Measurements from ENCODE around the gene GAS6. TPM values are rescaled to one million over a fixed set of nuclear protein-coding genes. Genes with fewer than 3 reads are reported as not detected.
"Not testable (repeated sequence)": the region's sequence is repeated elsewhere in the genome, so short reads cannot be mapped to it uniquely, and the experiment has no call there.

GAS6 gene
- total RNA-seq, 1 donor from 2014 or later: 36.5 TPM

DNA sequence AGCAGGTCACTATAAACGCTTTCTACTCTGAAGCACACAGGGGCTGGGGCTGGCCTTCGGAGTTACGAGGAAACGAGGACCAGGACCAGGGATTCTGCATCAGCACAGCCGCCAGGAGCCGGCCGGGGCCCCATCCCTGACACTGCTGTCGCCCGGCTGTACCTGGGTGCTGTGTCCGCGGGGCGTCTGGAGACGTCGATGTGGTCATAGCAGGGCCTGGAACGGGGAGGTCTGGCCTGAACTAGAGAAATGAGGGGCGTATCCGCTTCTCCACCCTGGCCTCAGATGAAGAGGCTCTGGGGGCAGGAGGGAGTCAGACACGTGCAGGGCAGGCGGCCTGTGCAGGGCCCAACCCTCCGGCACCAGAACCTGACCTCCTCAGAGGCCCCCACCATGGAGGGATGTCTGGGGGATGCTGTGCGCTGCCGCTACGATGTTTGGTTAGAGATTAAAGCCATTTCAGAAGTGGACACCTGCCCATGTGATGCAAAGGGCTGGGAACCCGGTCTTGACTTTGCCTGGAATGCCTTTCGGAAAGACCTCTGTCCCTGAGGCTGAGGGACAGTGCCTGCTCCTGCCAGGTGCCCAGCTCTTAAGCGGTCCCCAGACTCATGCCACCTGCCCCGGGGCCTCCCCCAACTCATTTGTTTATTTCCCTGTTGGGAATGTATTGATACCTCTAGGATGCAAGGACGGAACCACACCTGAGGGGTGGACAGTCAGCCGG, 21.4 kb downstream of the GAS6 start:
- DNase-seq (ENCODE audit: low spot score): no peak

DNA sequence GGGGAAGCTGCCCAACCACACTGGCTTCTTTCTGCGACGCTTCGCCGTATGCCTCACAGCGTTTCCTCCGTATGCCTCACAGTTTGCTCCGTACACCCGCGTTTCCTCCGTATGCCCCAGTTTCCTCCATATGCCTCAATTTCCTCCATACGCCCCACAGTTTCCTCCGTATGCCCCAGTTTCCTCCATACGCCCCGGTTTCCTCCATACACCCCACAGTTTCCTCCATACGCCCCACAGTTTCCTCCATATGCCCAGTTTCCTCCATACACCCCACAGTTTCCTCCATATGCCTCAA, 22.6 kb downstream of the GAS6 start:
- DNase-seq (ENCODE audit: low spot score) (no peak), ATAC-seq (no peak)

More for the DNA sequence above, 21.4 kb downstream of the GAS6 start:
- no peak for ATAC-seq

DNA sequence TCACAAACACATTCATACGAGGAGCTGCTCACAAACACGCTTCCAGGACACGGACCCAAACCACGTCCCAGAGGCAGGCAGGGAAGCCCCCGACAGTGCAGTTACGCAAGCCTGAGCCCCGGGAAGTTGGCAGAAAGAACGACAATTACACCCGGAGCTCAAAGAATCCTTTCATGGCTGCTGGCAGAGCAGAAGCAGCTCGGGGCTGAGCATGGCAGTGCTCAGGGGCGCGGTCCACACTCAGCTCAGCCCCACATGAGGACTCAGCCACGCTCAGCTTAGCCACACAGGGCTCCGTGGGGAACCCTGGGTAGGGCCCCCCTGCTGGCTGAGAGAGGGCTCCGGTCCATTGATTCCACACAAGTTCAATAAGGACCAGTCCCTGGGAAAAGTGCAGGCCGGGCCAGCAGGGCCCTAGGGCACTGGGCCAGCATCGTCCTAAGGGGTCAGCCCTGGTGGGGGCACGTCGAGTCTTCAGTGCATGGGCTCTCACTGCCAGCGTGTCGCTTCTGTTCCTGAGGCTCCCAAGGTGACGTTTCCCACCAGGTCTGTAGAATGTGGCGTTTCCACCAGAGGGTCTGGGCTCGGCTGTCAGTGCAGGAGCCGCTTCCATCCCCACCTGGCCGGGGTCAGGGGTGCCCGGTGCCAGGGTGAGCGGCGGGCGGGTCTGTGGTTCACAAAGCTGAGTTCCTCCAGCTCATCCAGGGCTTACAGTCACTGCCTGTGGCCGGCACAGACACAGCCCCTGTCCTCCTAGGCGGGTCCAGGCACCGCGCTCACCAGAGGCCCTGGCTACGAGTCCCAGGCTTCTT, 23.1 kb downstream of the GAS6 start:
- ATAC-seq (no peak), DNase-seq (ENCODE audit: low spot score) (no peak)

DNA sequence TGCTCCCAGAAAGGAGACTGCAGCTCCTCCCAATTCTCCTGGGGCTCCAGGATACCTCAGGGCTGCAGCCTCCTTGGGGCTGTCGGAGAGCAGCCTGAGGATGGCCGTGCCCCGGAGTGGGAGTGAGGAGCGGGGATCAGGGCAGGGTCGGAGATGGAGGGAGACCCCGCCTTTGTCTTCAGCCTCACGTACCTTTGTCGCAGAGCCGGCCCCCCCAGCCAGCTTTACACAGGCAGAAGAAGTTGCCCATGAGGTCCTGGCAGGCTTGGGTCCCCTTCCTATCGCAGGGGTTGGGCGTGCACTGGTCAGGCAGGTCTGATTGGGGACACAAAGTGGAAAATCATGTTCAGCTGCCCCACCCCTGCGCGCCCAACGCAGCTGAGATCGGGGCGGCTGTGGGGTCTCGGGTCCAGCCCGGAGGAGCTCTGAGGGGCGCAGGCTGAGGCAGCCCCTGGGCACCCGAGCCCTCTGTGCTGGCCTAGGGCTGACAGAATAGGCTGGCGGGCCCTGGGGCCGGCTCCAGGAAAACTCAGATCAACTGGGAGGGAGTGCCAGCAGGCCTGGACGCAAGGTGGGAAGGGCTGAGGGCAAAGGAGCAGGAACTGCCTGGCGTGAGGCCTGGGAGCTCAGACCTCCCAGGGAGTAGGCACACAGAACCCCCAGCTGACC, 24.2 kb downstream of the GAS6 start:
- DNase-seq (ENCODE audit: low spot score) (peak; percentile 91), ATAC-seq (peak; percentile 74)

DNA sequence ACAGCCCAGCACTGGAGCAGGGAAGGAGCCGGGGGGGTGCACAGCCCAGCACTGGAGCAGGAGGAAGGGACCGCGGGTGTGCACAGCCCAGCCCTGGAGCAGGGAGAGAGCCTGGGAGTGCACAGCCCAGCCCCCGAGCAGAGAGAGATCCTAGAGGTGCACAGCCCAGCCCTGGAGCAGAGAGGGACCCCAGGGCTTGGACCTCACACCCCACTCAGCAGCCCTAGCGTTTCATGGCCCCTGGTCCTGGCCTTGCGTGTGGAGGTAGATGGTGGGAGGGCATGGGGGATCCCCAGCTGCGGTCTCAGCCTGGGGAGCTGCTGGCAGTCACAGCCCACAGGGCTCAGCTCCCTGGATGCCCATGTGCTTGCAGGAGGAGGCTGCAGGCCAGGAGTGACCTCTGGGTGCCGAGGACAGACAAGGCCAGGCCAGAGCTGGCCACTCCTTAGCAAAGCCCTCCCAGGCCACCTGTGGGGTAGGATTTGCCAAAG, 25.1 kb downstream of the GAS6 start:
- peak; percentile 41 for ATAC-seq
- peak; percentile 60 for DNase-seq (ENCODE audit: low spot score)

DNA sequence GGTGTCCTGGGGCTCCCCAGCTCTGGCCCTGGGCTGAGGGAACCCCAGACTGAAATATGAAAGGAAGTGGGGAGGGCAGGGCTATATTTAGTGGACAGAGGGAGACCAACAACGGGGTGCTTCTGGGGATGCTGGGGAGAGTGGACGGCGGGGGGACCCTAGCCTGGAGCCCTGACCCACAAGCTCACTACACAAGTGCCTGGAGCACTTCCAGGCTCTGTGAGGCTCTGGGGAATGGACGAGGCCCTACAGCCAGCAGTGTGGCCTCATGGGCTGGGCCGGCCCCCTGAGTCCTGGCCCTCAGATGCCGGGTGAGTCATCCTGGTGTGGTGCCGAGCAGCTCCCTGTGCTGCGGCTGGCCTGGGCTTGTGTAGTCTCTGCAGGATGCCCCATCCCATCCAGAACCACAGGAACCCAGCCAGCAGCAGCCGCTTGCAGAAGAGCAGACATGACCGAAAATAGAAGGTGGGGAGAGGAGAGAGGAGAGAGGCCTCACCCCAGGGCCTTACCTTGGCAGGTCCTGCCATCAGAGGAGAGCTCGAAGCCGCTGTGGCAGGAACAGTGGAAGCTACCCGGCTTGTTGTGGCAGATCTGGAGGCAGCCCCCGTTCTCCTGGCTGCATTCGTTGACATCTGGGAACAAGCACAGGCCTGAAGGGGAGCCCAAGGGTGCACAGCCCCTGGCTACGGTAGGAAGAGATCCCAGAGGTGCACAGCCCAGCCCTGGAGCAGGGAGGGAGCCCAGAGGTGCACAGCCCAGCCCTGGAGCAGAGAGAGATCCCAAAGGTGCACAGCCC, 26.1 kb downstream of the GAS6 start:
- ATAC-seq (peak; percentile 78), DNase-seq (ENCODE audit: low spot score) (peak; percentile 89)

DNA sequence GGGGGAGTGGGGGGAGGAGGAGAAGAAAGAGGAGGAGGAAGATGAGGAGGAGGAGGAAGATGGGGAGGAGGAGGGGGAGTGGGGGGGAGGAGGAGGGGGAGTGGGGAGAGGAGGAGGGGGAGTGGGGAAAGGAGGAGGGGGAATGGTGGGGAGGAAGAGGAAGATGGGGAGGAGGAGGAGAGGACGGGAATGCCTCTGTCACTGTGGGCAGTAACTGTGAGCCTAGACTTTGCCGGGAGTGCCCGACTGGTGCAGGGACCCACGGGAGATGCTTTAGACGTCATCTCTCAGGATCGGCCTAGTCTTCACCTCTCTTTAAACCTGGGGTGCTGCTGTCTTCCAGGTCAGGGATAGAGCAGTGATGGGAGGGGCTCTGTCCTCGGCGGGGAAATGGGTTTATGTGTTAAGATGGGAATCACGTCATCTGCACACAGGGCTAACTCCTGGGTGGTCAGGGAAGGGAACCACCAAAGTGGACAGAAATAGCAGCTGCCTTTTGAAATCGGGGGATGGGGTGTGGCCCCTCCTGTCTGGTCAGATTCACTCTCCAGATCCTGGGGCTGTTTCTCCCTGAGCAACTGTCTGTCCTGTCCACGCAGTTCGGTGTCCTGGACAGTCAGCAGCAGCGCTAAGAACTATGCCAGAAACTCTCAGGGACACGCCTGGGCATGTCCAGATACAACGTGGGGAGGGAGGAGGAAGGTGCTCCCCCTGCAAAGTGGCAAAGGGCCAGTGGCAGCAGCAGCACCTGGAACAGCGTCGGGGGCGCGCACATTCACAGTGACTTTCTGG, 26.9 kb downstream of the GAS6 start:
- ATAC-seq: peak; percentile 41

DNA sequence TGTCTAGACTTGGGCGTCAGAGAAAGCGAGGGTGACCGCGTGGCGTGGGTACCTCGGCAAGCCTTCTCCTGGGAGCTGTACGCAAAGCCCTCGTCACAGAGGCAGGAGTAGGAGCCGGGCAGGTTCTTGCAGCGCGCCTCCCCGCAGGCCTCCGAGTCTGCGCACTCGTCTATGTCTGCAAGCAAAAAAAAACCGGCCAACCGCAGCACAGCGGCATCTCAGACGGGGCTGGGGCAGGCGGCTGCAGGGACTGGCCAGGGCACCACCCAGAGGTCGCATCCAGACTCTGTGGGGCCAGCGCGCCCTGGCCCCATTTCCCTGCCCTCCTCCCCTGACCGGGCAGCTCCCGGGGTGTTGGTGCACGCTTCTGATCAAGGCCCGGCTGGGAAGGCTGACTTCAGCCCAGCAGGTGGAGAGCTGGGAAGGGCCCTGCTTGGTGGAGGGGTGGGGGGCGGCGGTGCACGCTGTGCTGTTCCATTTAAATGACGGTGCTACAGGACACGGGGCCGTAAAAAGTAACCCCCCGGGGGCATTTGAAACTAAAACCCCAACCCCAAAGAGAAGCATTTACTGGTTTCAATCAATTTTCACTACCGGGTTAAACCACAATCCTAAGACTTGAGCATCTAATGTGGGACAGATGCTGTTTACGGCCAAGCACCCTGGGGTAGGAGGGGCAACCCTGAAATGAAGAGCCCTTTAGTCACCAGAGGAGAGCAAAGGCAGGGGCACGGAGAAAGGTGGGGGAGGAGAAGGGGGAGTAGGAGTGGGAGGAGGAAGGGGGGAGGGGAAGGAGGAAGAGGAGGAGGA, 28.2 kb downstream of the GAS6 start:
- no peak for DNase-seq (ENCODE audit: low spot score)
- ATAC-seq: no peak

More for the DNA sequence above, 26.9 kb downstream of the GAS6 start:
- DNase-seq (ENCODE audit: low spot score): peak; percentile 65

DNA sequence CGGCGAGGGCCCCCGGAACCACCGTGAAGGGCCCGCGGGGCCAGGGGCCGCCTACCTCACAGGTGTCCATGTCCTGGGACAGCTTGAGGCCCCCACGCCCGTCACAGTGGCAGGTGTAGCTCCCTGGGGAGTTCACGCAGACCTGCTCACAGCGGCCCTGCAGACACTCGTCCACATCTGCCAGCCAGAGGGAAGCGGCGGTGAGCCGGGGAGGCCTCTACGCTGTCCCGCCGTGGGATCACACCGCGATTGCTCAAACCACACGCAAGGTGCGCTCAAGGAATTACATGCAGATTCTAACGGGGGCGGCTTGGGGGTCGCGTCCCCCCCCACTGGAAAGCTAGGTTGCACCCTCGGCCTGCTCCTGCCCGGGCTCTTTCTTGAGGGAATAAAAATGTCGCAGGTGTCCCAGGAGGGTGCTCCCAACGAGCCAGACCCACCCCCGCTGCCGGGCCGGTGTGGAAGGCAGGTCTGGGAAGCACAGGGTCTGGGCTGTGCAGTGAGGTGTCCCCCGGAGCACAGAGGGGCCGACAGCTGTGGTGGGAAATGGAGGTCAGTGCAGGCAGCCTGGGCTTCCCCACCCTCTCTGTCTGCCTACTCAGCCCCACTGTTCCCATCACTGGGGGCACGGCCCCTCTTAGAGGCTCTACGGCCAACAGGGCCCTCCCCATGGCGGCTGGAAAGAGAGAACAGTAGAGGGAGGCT, 29.2 kb downstream of the GAS6 start:
- DNase-seq (ENCODE audit: low spot score) (no peak), ATAC-seq (no peak)

DNA sequence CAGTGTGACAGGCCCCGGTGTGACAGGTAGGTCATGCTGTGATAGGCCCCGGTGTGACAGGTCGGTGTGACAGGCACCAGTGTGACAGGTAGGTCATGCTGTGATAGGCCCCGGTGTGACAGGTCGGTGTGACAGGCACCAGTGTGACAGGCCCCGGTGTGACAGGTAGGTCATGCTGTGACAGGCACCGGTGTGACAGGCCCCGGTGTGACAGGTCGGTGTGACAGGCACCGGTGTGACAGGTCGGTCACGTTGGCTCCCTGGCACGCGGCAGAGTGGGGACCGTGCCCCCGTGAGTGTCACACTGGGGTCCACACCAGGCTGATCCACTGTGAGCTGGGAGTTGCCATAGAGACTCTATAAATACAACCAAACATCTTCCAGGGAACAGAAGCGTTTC, 29.9 kb downstream of the GAS6 start:
- DNase-seq (ENCODE audit: low spot score); ATAC-seq: not testable (repeated sequence)

DNA sequence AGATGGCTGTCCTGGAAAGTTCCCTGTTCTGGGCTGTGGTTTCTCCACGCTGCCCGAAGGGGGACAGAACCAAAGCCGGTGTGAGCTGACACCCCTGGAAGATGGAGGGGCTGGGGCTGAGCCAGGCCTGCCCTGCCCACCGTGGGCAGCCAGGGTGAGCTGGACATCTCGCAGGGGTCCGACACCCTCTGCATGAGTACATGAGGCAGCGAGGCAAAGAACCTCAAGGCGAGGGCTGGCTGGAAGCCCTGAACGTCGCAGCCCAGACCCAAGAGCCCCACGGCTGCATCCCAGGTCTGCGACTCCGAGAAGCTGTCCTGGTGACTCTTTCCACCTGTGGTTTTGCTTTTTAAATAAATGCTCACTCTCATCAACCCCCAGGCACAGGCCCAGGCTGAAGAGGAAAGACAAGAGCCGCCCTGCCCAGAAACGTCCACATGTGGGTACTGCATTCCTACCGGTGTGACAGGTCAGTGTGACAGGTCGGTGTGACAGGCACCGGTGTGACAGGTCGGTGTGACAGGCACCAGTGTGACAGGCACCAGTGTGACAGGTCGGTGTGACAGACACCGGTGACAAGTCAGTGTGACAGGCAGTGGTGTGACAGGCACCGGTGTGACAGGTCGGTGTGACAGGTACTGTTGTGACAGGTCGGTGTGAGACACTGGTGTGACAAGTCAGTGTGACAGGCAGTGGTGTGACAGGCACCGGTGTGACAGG, 30.6 kb downstream of the GAS6 start:
- DNase-seq (ENCODE audit: low spot score): no peak
- ATAC-seq: no peak

DNA sequence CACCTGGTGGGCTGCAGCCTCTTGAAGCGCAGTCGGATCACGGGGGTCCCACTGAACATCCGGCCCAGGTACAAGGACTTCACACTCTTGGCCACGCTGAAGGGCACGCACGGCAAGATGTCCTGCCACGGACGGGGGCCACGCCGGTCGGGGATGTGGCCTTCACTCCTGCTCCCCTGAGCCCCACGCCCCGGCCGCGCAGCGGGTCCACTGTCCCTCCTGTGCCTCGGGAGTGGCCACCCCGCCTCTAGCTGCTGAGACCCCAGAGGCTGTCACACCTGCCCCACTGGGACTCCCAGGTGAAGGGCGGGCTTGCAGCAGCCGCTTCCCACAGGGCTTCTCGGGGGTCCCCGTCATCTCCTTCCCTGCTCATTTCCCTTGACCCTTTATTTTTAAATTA, 31.2 kb downstream of the GAS6 start:
- no peak for ATAC-seq
- no peak for DNase-seq (ENCODE audit: low spot score)

DNA sequence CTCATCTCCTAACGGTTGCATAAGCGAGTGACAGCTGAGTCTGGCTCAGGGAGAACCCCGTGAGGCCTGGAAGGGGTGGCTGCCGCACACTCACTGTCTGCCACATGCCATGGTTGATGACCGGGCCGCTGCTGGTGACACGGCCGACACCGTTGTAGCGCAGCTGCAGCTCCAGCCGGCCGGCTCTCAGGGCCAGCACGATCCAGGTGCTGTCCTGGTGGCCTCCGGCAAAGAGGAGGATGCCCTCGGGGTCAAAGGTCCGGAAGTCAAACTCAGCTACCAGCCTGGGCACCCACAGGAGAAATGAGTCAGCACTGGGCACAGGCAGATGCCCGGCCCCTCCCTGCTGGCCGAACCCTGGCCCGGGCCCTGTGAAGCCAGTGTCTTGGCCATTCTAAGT, 31.7 kb downstream of the GAS6 start:
- ATAC-seq (peak; percentile 90), DNase-seq (ENCODE audit: low spot score) (peak; percentile 95)

DNA sequence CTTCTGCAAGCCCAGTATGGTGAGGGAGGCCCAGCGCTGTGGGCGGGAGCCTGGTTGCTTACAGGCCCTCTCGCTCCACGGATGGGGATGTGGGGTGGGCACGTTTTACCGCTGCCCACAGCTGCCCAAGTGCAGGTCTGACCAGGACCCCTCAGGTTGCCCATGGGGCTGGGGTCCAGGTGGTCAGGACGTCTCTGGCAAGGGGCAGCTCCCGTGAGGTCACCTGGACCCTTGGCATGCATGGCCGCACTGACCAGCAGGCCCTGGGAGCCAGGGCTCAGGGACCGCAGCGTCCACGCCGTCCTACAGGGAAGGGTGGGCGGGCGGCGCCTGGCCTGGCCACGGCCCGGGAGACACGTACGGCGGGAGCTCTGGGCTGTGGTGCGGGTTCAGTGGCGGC, 32.8 kb downstream of the GAS6 start:
- no peak for DNase-seq (ENCODE audit: low spot score)
- no peak for ATAC-seq

DNA sequence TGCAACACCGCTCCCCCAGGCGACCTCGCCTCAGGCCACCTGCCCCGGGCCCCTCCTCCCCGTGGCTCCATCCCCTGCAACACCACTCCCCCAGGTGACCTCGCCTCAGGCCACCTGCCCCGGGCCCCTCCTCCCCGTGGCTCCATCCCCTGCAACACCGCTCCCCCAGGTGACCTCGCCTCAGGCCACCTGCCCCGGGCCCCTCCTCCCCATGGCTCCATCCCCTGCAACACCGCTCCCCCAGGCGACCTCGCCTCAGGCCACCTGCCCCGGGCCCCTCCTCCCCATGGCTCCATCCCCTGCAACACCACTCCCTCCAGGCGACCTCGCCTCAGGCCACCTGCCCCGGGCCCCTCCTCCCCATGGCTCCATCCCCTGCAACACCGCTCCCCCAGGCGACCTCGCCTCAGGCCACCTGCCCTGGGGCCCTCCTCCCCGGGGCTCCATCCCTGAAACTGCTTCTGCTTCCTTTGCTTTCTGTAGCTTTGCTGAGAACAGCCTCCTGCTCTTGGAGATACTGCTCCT, 33.4 kb downstream of the GAS6 start:
- ATAC-seq; DNase-seq (ENCODE audit: low spot score): not testable (repeated sequence)

DNA sequence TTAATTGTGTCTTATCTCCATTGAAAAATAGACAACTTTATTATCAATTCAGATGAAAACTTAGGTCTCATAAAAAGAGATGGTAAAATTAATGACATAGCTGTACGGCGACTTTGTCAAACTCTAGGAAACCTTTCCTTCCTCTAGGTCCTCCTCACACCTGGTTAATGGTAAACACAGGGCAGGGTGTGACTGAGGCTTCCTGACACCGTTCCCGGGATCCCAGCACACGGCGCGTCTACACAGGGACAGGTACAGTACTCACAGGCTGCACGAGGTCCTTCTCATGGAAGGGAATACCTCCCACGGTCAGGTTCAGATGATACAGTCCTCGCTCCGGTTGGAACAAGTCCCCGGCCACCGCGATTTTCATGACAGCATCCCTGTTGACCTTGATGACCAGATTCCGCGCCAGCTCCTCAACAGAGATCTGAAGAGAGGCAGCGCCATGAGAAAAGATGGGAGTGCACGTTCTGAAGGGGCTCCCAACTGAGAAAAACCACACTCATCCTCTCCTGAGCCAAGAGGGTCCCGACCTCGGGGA, 35.5 kb downstream of the GAS6 start:
- DNase-seq (ENCODE audit: low spot score) (no peak), ATAC-seq (no peak)

DNA sequence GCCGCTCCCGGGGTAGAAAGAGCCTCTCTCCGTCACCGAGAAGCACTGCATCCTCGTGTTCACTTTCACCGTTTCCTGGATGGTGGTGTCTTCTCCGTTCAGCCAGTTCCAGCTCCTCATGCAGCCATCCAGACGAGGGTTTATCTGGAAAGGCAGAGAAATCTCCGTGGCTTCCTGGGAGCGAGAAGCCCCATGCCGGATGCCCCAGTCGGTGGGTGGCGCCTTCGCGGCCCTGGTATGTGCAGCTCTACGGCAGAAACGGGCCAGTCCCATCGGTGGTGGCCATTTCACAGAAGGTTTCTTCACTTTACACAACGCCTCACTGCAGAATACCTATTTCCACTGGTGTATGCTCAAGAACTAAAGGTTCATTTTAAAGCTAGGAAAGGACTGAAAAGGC, 36.9 kb downstream of the GAS6 start:
- DNase-seq (ENCODE audit: low spot score): no peak
- ATAC-seq: no peak

All from left lobe of liver (tissue), 2 donors.